ENCODE results near the gene KRT1. TPM values are rescaled to one million over a fixed set of nuclear protein-coding genes. Genes with fewer than 3 reads are reported as not detected.

The KRT1 gene
- total and polyA plus RNA-seq, 4 experiments from 2014 or later, result 0.67 to 25.5 (median 21.0) TPM; not detected in 1

Other genes with a start within 250 kb of the KRT1 start
- gene KRT75, start 246.0 kb downstream of the KRT1 start, total RNA-seq, result not detected
- not detected for gene KRT75, start 246.0 kb downstream of the KRT1 start, polyA plus RNA-seq
- gene KRT6B, start 228.3 kb downstream of the KRT1 start, total RNA-seq, result not detected
- gene KRT6B, start 228.3 kb downstream of the KRT1 start, polyA plus RNA-seq, result not detected
- gene KRT6C, start 206.6 kb downstream of the KRT1 start, total RNA-seq, result not detected
- gene KRT6C, start 206.6 kb downstream of the KRT1 start, polyA plus RNA-seq, result not detected
- not detected for gene KRT6A, start 187.2 kb downstream of the KRT1 start, total RNA-seq
- gene KRT6A, start 187.2 kb downstream of the KRT1 start, polyA plus RNA-seq, result not detected
- not detected for gene KRT5, start 160.0 kb downstream of the KRT1 start, total RNA-seq
- gene KRT5, start 160.0 kb downstream of the KRT1 start, polyA plus RNA-seq, result not detected
- gene KRT71, start 127.3 kb downstream of the KRT1 start, total RNA-seq, result not detected
- gene KRT71, start 127.3 kb downstream of the KRT1 start, polyA plus RNA-seq, result not detected
- gene KRT74, start 106.6 kb downstream of the KRT1 start, total RNA-seq, result not detected
- gene KRT74, start 106.6 kb downstream of the KRT1 start, polyA plus RNA-seq, result not detected
- 1 to 10 TPM; 7.7 to 8.4 TPM for gene KRT72, start 78.9 kb downstream of the KRT1 start, total RNA-seq
- not detected for gene KRT72, start 78.9 kb downstream of the KRT1 start, polyA plus RNA-seq
- 1 to 10 TPM; 5.7 to 6.0 TPM for gene KRT73, start 61.8 kb downstream of the KRT1 start, total RNA-seq
- gene KRT73, start 61.8 kb downstream of the KRT1 start, polyA plus RNA-seq, result 1 to 10 TPM; 1.2 to 1.3 TPM
- gene KRT2, start 28.2 kb downstream of the KRT1 start, total RNA-seq, result under 1 TPM; 0.23 to 0.39 TPM
- gene KRT2, start 28.2 kb downstream of the KRT1 start, polyA plus RNA-seq, result under 1 TPM; 0.08 to 0.20 TPM
- not detected for gene KRT77, start 23.1 kb upstream of the KRT1 start, total RNA-seq
- gene KRT77, start 23.1 kb upstream of the KRT1 start, polyA plus RNA-seq, result not detected
- not detected for gene KRT76, start 96.9 kb upstream of the KRT1 start, total RNA-seq
- gene KRT76, start 96.9 kb upstream of the KRT1 start, polyA plus RNA-seq, result not detected
- not detected for gene KRT3, start 115.7 kb upstream of the KRT1 start, total RNA-seq
- not detected for gene KRT3, start 115.7 kb upstream of the KRT1 start, polyA plus RNA-seq
- gene KRT4, start 133.7 kb upstream of the KRT1 start, total RNA-seq, result not detected
- gene KRT4, start 133.7 kb upstream of the KRT1 start, polyA plus RNA-seq, result not detected
- not detected for gene KRT79, start 153.9 kb upstream of the KRT1 start, total RNA-seq
- gene KRT79, start 153.9 kb upstream of the KRT1 start, polyA plus RNA-seq, result not detected
- gene KRT78, start 168.6 kb upstream of the KRT1 start, total RNA-seq, result not detected
- not detected for gene KRT78, start 168.6 kb upstream of the KRT1 start, polyA plus RNA-seq
- under 1 TPM; 0.29 to 0.91 TPM for gene KRT8, start 224.7 kb upstream of the KRT1 start, total RNA-seq
- gene KRT8, start 224.7 kb upstream of the KRT1 start, polyA plus RNA-seq, result 1 to 10 TPM in 1 of 2 donors, under 1 TPM in 1; 0.36 to 1.1 TPM

All from CD4-positive, alpha-beta memory T cell (primary cell).